Liver (tissue), 9 donors: ENCODE results near the gene GOLGA7B. TPM values are rescaled to one million over a fixed set of nuclear protein-coding genes. Genes with fewer than 3 reads are reported as not detected.

ENCODE experiments used
- DNase-seq: peaks from one replicate; pipeline ENCODE4 v3.0.0-alpha.2; 2017; ENCODE audit warnings: low spot score
- H3K27ac ChIP-seq, 2 donors: one replicate each; pipeline ENCODE4 v1.7.0; 2013; ENCODE audit warnings: inconsistent platforms in 2 of 2, low read length in 2 of 2, control low read depth in 1 of 2, low read depth in 1 of 2, mild to moderate bottlenecking in 1 of 2
- H3K27me3 ChIP-seq, 4 donors: one replicate each; pipeline versions ENCODE4 v1.6.1 to v1.7.0; 2013; ENCODE audit warnings: low read length in 3 of 4, inconsistent platforms in 1 of 4, mild to moderate bottlenecking in 1 of 4, moderate library complexity in 1 of 4; ENCODE audit not compliant: control insufficient read depth in 4 of 4, insufficient read depth in 4 of 4
- H3K36me3 ChIP-seq, 4 donors: one replicate each; pipeline versions ENCODE4 v1.6.1 to v1.7.0; 2013; ENCODE audit warnings: low read length in 3 of 4, mild to moderate bottlenecking in 3 of 4, low read depth in 1 of 4, moderate library complexity in 1 of 4; ENCODE audit not compliant: control insufficient read depth in 4 of 4, insufficient read depth in 3 of 4
- H3K4me1 ChIP-seq, 4 donors: one replicate each; pipeline versions ENCODE4 v1.6.1 to v1.7.0; 2013; ENCODE audit warnings: low read length in 3 of 4, mild to moderate bottlenecking in 3 of 4, moderate library complexity in 1 of 4; ENCODE audit not compliant: control insufficient read depth in 4 of 4, insufficient read depth in 4 of 4
- H3K4me3 ChIP-seq, 3 donors: one replicate each; pipeline versions ENCODE4 v1.6.1 to v1.7.0; 2013; ENCODE audit warnings: low read length in 3 of 3, control low read depth in 1 of 3, low read depth in 1 of 3, mild to moderate bottlenecking in 1 of 3
- H3K9ac ChIP-seq, 2 donors: one replicate each; pipeline ENCODE4 v1.7.0; 2013; ENCODE audit warnings: low read length in 2 of 2, mild to moderate bottlenecking in 2 of 2, moderate library complexity in 2 of 2, control low read depth in 1 of 2, low read depth in 1 of 2
- H3K9me3 ChIP-seq, 4 donors: one replicate each; pipeline versions ENCODE4 v1.6.1 to v1.7.0; 2013; ENCODE audit warnings: low read length in 3 of 4; ENCODE audit not compliant: control insufficient read depth in 4 of 4
- ATF3 ChIP-seq: IDR thresholded peaks from 2 replicates; pipeline ENCODE4 v1.6.1; 2016; ENCODE audit warnings: antibody characterized with exemption
- CTCF ChIP-seq: fragments of 150-350 bp; IDR thresholded peaks from 2 replicates; pipeline ENCODE4 v1.5.1; 2017; ENCODE audit warnings: improper control_type of control experiment, low read depth, low read length; ENCODE audit not compliant: missing input control
- FOXA1 ChIP-seq: IDR thresholded peaks from 2 replicates; pipeline ENCODE4 v1.6.1; 2016; ENCODE audit warnings: antibody characterized with exemption
- FOXA2 ChIP-seq: IDR thresholded peaks from 2 replicates; pipeline ENCODE4 v1.6.1; 2016; ENCODE audit warnings: antibody characterized with exemption
- GABPA ChIP-seq, 2 donors: IDR thresholded peaks in 1 of 2; conservative IDR thresholded peaks in 1 of 2; 2 replicates each; pipeline ENCODE4 v1.6.1; 2016; ENCODE audit warnings: antibody characterized with exemption in 2 of 2, mild to moderate bottlenecking in 1 of 2, moderate library complexity in 1 of 2
- HNF4A ChIP-seq, 2 donors: conservative IDR thresholded peaks; 2 replicates each; pipeline ENCODE4 v1.6.1; 2016; ENCODE audit warnings: antibody characterized with exemption in 2 of 2, mild to moderate bottlenecking in 2 of 2
- HNF4G ChIP-seq: IDR thresholded peaks from 2 replicates; pipeline ENCODE4 v1.6.1; 2016; ENCODE audit warnings: antibody characterized with exemption
- JUND ChIP-seq, 2 donors: IDR thresholded peaks; 2 replicates each; pipeline ENCODE4 v1.6.1; 2016; ENCODE audit warnings: antibody characterized with exemption in 2 of 2
- MAX ChIP-seq: IDR thresholded peaks from 2 replicates; pipeline ENCODE4 v1.6.1; 2016; ENCODE audit warnings: antibody characterized with exemption
- RAD21 ChIP-seq, 2 donors: IDR thresholded peaks; 2 replicates each; pipeline ENCODE4 v1.6.1; 2016; ENCODE audit warnings: antibody characterized with exemption in 2 of 2, mild to moderate bottlenecking in 2 of 2
- REST ChIP-seq: IDR thresholded peaks from 2 replicates; pipeline ENCODE4 v1.6.1; 2016; ENCODE audit warnings: antibody characterized with exemption, mild to moderate bottlenecking
- RXRA ChIP-seq, 2 donors: IDR thresholded peaks; 2 replicates each; pipeline ENCODE4 v1.6.1; 2017 to 2018; ENCODE audit warnings: antibody characterized with exemption in 2 of 2, mild to moderate bottlenecking in 1 of 2
- SP1 ChIP-seq: IDR thresholded peaks from 2 replicates; pipeline ENCODE4 v1.6.1; 2018; ENCODE audit warnings: antibody characterized with exemption, mild to moderate bottlenecking
- TAF1 ChIP-seq: conservative IDR thresholded peaks from 2 replicates; pipeline ENCODE4 v1.6.1; 2016; ENCODE audit warnings: antibody characterized with exemption, mild to moderate bottlenecking
- YY1 ChIP-seq: IDR thresholded peaks from 2 replicates; pipeline ENCODE4 v1.6.1; 2016; ENCODE audit warnings: antibody characterized with exemption, mild to moderate bottlenecking
- ZBTB33 ChIP-seq: IDR thresholded peaks from 2 replicates; pipeline ENCODE4 v1.6.1; 2016; ENCODE audit warnings: antibody characterized with exemption
- WGBS: extraction: QIAGEN DNeasy Blood & Tissue Kit; methylation state at CpG from one replicate; pipeline ENCODE4 v1.1.7; 2013; 5-methylcytosine and 5-hydroxymethylcytosine counted together
- polyA plus RNA-seq, 2 donors: library from polyadenylated mRNA; stranded (reverse) in 1 of 2; unstranded in 1 of 2; fragments of 200-250 nt in 1 of 2; fragments of >200 nt in 1 of 2; fragmentation: Nextera tagmentation in 1 of 2; extraction: Ambion mirVana in 1 of 2; gene quantifications; one replicate each; pipeline versions ENCODE4 v1.2.1 to v1.2.3, GENCODE V29; 2013 to 2015
- total RNA-seq, 2 donors: library from RNA; depleted of rRNA; stranded (reverse); fragments of >200 nt; gene quantifications; one replicate each; pipeline ENCODE4 v1.2.3, GENCODE V29; 2014
- donor health status: healthy.
- donor health status: healthy.
- donor health status: healthy.
- donor health status: healthy.
- donor health status: healthy.

Gene GOLGA7B
- total and polyA plus RNA-seq, 4 donors: 0.05 to 0.63 (median 0.40) TPM

GRCh38 chr10:97919012-97919411 is 69.4 kb downstream of the GOLGA7B start:
- no peak overlapping the region for H3K27ac ChIP-seq
- no peak for DNase-seq
- TF ChIP-seq JUND (IDR thresholded peaks at IDR 0.05) (no peak), TAF1 (no peak), ZBTB33 (no peak), REST (no peak), CTCF (no peak), SP1 (no peak), HNF4G (no peak), HNF4A (conservative IDR thresholded peaks at IDR 0.05) (no peak), YY1 (no peak), MAX (no peak), RXRA (IDR thresholded peaks at IDR 0.05) (no peak), FOXA1 (no peak), RAD21 (IDR thresholded peaks at IDR 0.05) (no peak), ATF3 (no peak), FOXA2 (no peak)
- no peaks in the 10 kb centered on the region for H3K36me3 ChIP-seq
- H3K4me1 ChIP-seq: peaks cover 0 to 7% (median 2%) of the 10 kb centered on the region in 4 donors
- 54% methylated on average over 3 of the region's 3 CpGs for WGBS
- H3K9ac ChIP-seq: no peak overlapping the region
- H3K9me3 ChIP-seq: no peaks in the 10 kb centered on the region
- H3K27me3 ChIP-seq: no peaks in the 10 kb centered on the region
- no peak overlapping the region for H3K4me3 ChIP-seq

GRCh38 chr10:97920865-97921264 is 71.2 kb downstream of the GOLGA7B start:
- whole genome bisulfite sequencing: 41% methylated on average over 4 of the region's 4 CpGs
- Histone ChIP-seq H3K36me3 (no peaks in the 10 kb centered on the region), H3K4me3 (no peak overlapping the region), H3K4me1 (peaks cover 0 to 3% (median 0%) of the 10 kb centered on the region in 4 donors), H3K27me3 (peaks cover 0 to 4% (median 0%) of the 10 kb centered on the region in 4 donors), H3K9ac (no peak overlapping the region), H3K27ac (no peak overlapping the region), H3K9me3 (no peaks in the 10 kb centered on the region)
- no peak for DNase-seq
- TF ChIP-seq MAX (no peak), HNF4A (conservative IDR thresholded peaks at IDR 0.05) (no peak), SP1 (no peak), JUND (IDR thresholded peaks at IDR 0.05) (no peak), GABPA (IDR thresholded peaks at IDR 0.05 in 1 of 2, conservative IDR thresholded peaks at IDR 0.05 in 1 of 2) (no peak), FOXA1 (no peak), ZBTB33 (no peak)
